Body of pancreas (tissue), 4 donors: ENCODE results near the gene SYTL1. TPM values are rescaled to one million over a fixed set of nuclear protein-coding genes. Genes with fewer than 3 reads are reported as not detected.

ENCODE experiments used
- ATAC-seq: fragments of 150-250 bp; one replicate; pipeline ENCODE4 v1.9.1; 2016
- DNase-seq, 4 donors: peaks; one replicate each; pipeline ENCODE4 v3.0.0-alpha.2; 2019
- H3K27ac ChIP-seq, 4 donors: fragments of 200-600 bp; sonication (generic); 1 replicate in 3 of 4; 2 replicates in 1 of 4; pipeline versions ENCODE4 v1.5.1 to v1.6.1; 2016 to 2019; ENCODE audit warnings: mild to moderate bottlenecking in 1 of 4, mixed read lengths in 1 of 4, moderate library complexity in 1 of 4
- H3K27me3 ChIP-seq, 2 donors: fragments of 200-600 bp; sonication (generic); one replicate each; pipeline ENCODE4 v1.6.0; 2016; ENCODE audit warnings: mild to moderate bottlenecking in 1 of 2
- H3K36me3 ChIP-seq, 2 donors: fragments of 200-600 bp; sonication (generic); replicated peaks in 1 of 2; 2 replicates each; pipeline ENCODE4 v1.5.1; 2016; ENCODE audit warnings: low read depth in 2 of 2; ENCODE audit not compliant: insufficient read depth in 1 of 2
- H3K4me1 ChIP-seq: fragments of 200-600 bp; sonication (generic); one replicate; pipeline ENCODE4 v1.6.0; 2016
- H3K4me3 ChIP-seq, 2 donors: fragments of 200-600 bp; sonication (generic); 1 replicate in 1 of 2; 2 replicates in 1 of 2; pipeline ENCODE4 v1.5.1; 2016 to 2019
- H3K9me3 ChIP-seq, 3 donors: fragments of 200-600 bp; sonication (generic); 1 replicate in 2 of 3; 2 replicates in 1 of 3; pipeline ENCODE4 v1.5.1; 2016
- POLR2A ChIP-seq, 3 donors: fragments of 450-650 bp; IDR thresholded peaks; one replicate each; pipeline ENCODE4 v1.6.1; 2016; ENCODE audit warnings: antibody characterized with exemption in 3 of 3, mild to moderate bottlenecking in 2 of 3
- WGBS, 2 donors: methylation state at CpG; one replicate each; pipeline ENCODE4 v1.1.5; 2017; 5-methylcytosine and 5-hydroxymethylcytosine counted together
- intact Hi-C: fragments of 100-400 bp; cut with DNase I; formaldehyde crosslinking; loops from one replicate; pipeline ENCODE4 v1.15.1; 2023
- total RNA-seq, 2 donors: library from RNA; depleted of rRNA; stranded (reverse); fragments of >200 nt; gene quantifications; one replicate each; pipeline ENCODE4 v1.1.0, GENCODE V29; 2016
- TF ChIP-seq, protein P1 (sequence below), 7 experiments: fragments of 450-650 bp in 4 of 7; fragments of 200-600 bp in 3 of 7; sonication (generic) in 3 of 7; IDR thresholded peaks; one replicate each; pipeline ENCODE4 v1.5.1; 2016 to 2019; ENCODE audit warnings: antibody characterized with exemption in 7 of 7

SYTL1 gene
- total RNA-seq, 2 donors from 2014 or later, result 107 to 129 TPM

DNA sequence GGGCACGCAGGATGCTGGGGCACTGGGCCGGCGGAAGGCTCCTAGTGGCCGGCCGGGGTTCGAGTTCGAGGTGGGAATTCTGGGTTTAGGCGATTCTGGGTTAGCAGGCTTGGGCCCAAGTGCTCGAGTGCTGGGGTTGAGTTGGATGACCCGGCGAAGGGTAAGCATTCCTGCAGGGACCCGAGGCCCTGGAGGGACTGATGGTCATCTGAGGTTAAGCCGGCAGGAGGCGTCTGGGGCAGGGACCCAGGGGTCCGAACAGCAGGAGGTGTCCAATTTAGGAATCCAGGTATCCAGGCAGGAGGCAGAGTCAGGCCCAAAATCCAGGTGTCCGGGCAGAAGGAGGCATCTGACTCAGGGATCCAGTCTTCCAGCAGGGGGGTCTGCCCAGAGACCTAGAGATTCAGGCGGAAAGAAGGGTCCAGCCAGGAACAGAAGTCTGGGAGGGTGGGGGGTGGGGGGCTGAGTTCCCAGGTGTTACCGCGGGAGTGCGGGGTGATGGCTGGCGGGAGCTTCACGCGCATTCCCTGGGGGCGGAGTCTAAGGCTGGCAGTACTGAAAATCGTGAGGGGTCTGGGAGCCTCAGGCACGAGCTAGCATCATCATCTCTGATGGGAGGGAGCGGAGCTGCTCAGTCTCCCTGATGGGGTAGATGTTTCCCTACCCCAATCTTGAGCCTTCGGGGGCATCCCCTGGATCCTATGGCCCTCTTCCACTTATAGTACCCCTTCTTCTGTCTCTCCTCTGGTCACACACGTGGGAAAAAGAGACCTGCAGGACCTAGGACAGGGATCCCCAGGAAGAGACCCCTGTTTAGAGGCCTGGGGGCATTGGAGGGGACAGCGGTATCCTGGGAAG is 51.2 kb downstream of the SYTL1 start:
- WGBS, 2 donors, result 46 to 60% methylated on average over 25 to 27 of the region's 30 CpGs
- no peak for ATAC-seq
- no peaks in the 10 kb centered on the region for H3K36me3 ChIP-seq
- peaks cover 22% of the 10 kb centered on the region for H3K4me1 ChIP-seq
- intact Hi-C loops, result loop anchor here (5.0 kb wide), 2 partner anchors 36 to 214 kb away; no protein-coding TSS in a partner anchor
- no peaks in the 10 kb centered on the region for H3K27me3 ChIP-seq
- H3K9me3 ChIP-seq, result no peaks in the 10 kb centered on the region
- H3K27ac ChIP-seq, result peak overlapping the region in 3 of 4 donors; percentile 20 to 53 (median 49)
- H3K4me3 ChIP-seq, result peak overlapping the region in 1 of 2 donors; percentile 23
- DNase-seq, result no peak
- TF ChIP-seq, protein P1, sequence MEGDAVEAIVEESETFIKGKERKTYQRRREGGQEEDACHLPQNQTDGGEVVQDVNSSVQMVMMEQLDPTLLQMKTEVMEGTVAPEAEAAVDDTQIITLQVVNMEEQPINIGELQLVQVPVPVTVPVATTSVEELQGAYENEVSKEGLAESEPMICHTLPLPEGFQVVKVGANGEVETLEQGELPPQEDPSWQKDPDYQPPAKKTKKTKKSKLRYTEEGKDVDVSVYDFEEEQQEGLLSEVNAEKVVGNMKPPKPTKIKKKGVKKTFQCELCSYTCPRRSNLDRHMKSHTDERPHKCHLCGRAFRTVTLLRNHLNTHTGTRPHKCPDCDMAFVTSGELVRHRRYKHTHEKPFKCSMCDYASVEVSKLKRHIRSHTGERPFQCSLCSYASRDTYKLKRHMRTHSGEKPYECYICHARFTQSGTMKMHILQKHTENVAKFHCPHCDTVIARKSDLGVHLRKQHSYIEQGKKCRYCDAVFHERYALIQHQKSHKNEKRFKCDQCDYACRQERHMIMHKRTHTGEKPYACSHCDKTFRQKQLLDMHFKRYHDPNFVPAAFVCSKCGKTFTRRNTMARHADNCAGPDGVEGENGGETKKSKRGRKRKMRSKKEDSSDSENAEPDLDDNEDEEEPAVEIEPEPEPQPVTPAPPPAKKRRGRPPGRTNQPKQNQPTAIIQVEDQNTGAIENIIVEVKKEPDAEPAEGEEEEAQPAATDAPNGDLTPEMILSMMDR (IDR thresholded peaks at IDR 0.05), result no peak
- no peak for TF ChIP-seq POLR2A (IDR thresholded peaks at IDR 0.05)

DNA sequence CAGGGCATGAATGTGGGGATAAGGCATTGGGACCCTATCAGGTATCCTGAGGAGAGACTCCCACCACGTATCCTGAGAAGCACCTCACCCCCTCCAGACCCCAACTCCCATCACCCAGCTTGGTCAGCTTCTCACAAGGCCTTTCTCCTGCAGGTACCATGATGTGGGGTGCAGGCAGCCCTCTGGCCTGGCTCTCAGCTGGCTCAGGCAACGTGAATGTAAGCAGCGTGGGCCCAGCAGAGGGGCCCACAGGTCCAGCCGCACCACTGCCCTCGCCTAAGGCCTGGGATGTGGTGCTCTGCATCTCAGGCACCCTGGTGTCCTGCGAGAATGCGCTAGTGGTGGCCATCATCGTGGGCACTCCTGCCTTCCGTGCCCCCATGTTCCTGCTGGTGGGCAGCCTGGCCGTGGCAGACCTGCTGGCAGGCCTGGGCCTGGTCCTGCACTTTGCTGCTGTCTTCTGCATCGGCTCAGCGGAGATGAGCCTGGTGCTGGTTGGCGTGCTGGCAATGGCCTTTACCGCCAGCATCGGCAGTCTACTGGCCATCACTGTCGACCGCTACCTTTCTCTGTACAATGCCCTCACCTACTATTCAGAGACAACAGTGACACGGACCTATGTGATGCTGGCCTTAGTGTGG is 51.9 kb downstream of the SYTL1 start:
- intact Hi-C loops, result loop anchor here (2.0 to 5.0 kb wide), 3 partner anchors 36 to 214 kb away; no protein-coding TSS in a partner anchor
- no peak for DNase-seq
- H3K4me3 ChIP-seq, result no peak overlapping the region
- ATAC-seq, result no peak
- WGBS, 2 donors, result 84 to 91% methylated on average over 8 to 17 of the region's 18 CpGs
- H3K27me3 ChIP-seq, result no peaks in the 10 kb centered on the region
- no peaks in the 10 kb centered on the region for H3K36me3 ChIP-seq
- H3K9me3 ChIP-seq, result no peaks in the 10 kb centered on the region
- no peak overlapping the region for H3K27ac ChIP-seq
- TF ChIP-seq POLR2A (IDR thresholded peaks at IDR 0.05), result no peak
- TF ChIP-seq, protein P1 (IDR thresholded peaks at IDR 0.05), result no peak
- H3K4me1 ChIP-seq, result peaks cover 19% of the 10 kb centered on the region

DNA sequence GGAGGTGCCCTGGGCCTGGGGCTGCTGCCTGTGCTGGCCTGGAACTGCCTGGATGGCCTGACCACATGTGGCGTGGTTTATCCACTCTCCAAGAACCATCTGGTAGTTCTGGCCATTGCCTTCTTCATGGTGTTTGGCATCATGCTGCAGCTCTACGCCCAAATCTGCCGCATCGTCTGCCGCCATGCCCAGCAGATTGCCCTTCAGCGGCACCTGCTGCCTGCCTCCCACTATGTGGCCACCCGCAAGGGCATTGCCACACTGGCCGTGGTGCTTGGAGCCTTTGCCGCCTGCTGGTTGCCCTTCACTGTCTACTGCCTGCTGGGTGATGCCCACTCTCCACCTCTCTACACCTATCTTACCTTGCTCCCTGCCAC is 52.4 kb downstream of the SYTL1 start:
- no peak overlapping the region for H3K27ac ChIP-seq
- no peaks in the 10 kb centered on the region for H3K9me3 ChIP-seq
- intact Hi-C loops, result loop anchor here (2.0 to 5.0 kb wide), 3 partner anchors 37 to 213 kb away; no protein-coding TSS in a partner anchor
- no peaks in the 10 kb centered on the region for H3K36me3 ChIP-seq
- DNase-seq (no peak), ATAC-seq (no peak)
- H3K27me3 ChIP-seq, result no peaks in the 10 kb centered on the region
- TF ChIP-seq POLR2A (IDR thresholded peaks at IDR 0.05), result no peak
- TF ChIP-seq, protein P1 (IDR thresholded peaks at IDR 0.05), result no peak
- no peak overlapping the region for H3K4me3 ChIP-seq
- peaks cover 19% of the 10 kb centered on the region for H3K4me1 ChIP-seq
- WGBS, 2 donors, result 90 to 91% methylated on average over 8 to 9 of the region's 9 CpGs

DNA sequence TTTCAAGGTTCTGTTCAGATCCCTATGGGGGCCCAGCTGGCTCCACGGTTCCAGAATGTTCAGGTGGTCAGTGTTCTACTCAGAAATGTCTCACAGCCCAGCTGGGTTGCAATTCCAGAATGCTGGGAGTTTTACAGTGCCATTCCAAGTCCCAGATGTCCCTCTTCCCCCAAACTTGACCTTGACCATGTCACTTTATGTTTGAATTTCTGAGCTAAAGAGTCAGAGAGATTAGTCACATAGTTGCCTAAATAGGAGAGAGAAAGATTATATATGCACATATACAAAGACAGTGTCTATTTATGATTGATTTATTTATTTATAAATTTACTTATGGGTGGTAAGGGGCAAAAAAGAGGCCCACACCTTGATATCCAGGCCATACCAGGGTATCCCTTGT is 53.1 kb downstream of the SYTL1 start:
- no peaks in the 10 kb centered on the region for H3K27me3 ChIP-seq
- no peak for TF ChIP-seq POLR2A (IDR thresholded peaks at IDR 0.05)
- H3K4me3 ChIP-seq, result no peak overlapping the region
- ATAC-seq, result no peak
- H3K36me3 ChIP-seq, result no peaks in the 10 kb centered on the region
- WGBS, 2 donors, result 42 to 50% methylated on average over 1 of the region's 1 CpG
- H3K4me1 ChIP-seq, result peaks cover 19% of the 10 kb centered on the region
- H3K27ac ChIP-seq, result peak overlapping the region in 1 of 4 donors; percentile 20
- H3K9me3 ChIP-seq, result no peaks in the 10 kb centered on the region
- intact Hi-C loops, result loop anchor here (2.0 to 5.0 kb wide), 3 partner anchors 38 to 212 kb away; no protein-coding TSS in a partner anchor
- no peak for DNase-seq
